IMR-90 (cell line): ENCODE measurements around the gene SH2D4B. TPM values are rescaled to one million over a fixed set of nuclear protein-coding genes. Genes with fewer than 3 reads are reported as not detected.

Experiments
- ATAC-seq: fragments of 200-7000 bp; cut with Tn5 transposase; 2 replicates; pipeline ENCODE4 v1.9.1; 2020; ENCODE audit warnings: low read depth, mild to moderate bottlenecking, moderate library complexity
- BruUV-seq: library from RNA; stranded (reverse); fragments of 400-500 nt; replicated peaks from 2 replicates; lab custom pipeline; 2021; lab: Mats Ljungman, UMichigan
- CTCF ChIA-PET: fragments of 300-600 bp; formaldehyde crosslinking; extraction: SDS; loops from one replicate; lab custom pipeline; 2021; ENCODE audit warnings: antibody characterized with exemption; lab: Yijun Ruan, JAX
- POLR2A ChIA-PET: fragments of 300-600 bp; sonication (Branson Sonifier 250); formaldehyde crosslinking; loops from one replicate; lab custom pipeline; 2022; ENCODE audit warnings: antibody characterized with exemption; ENCODE audit not compliant: unreplicated experiment; lab: Charles Lee
- DNase-seq: peaks from one replicate; pipeline ENCODE4 v3.0.0; 2013
- H2AFZ ChIP-seq: replicated peaks from 2 replicates; pipeline ENCODE3; 2013; ENCODE audit warnings: low read length, mild to moderate bottlenecking; ENCODE audit not compliant: poor library complexity
- H2AK5ac ChIP-seq: 2 replicates; pipeline ENCODE4 v1.6.1; 2013; ENCODE audit warnings: low read depth, low read length, inconsistent platforms
- H2AK9ac ChIP-seq: replicated peaks from 2 replicates; pipeline ENCODE3; 2013; ENCODE audit warnings: mild to moderate bottlenecking, low read depth, low read length, moderate library complexity; ENCODE audit not compliant: poor library complexity
- H2BK120ac ChIP-seq: 2 replicates; pipeline ENCODE4 v1.6.1; 2013; ENCODE audit warnings: low read depth, low read length, inconsistent platforms
- H2BK15ac ChIP-seq: 3 replicates; pipeline ENCODE4 v1.6.1; 2013; ENCODE audit warnings: low read depth, low read length, inconsistent platforms
- H2BK20ac ChIP-seq: 2 replicates; pipeline ENCODE4 v1.6.1; 2013; ENCODE audit warnings: low read depth, mild to moderate bottlenecking, inconsistent platforms, low read length, moderate library complexity
- H2BK5ac ChIP-seq: 2 replicates; pipeline ENCODE4 v1.6.1; 2013; ENCODE audit warnings: mild to moderate bottlenecking, low read depth, low read length, inconsistent platforms; ENCODE audit not compliant: poor library complexity, severe bottlenecking
- H3K14ac ChIP-seq: replicated peaks from 2 replicates; pipeline ENCODE4 v1.6.1; 2013; ENCODE audit warnings: low read depth, low read length, inconsistent platforms
- H3K18ac ChIP-seq: 2 replicates; pipeline ENCODE4 v1.6.1; 2013; ENCODE audit warnings: low read depth, low read length, control low read depth
- H3K23ac ChIP-seq: 2 replicates; pipeline ENCODE4 v1.6.1; 2013; ENCODE audit warnings: low read depth, low read length, inconsistent platforms
- H3K27ac ChIP-seq: 2 replicates; pipeline ENCODE4 v1.5.1; 2013; ENCODE audit warnings: mild to moderate bottlenecking, control low read depth, low read length; ENCODE audit not compliant: insufficient read depth
- H3K27me3 ChIP-seq: 2 replicates; pipeline ENCODE4 v1.6.1; 2013; ENCODE audit warnings: low read length; ENCODE audit not compliant: control insufficient read depth, insufficient read depth
- H3K36me3 ChIP-seq: 2 replicates; pipeline ENCODE4 v1.6.1; 2013; ENCODE audit warnings: low read length, mixed read lengths; ENCODE audit not compliant: control insufficient read depth, insufficient read depth
- H3K4ac ChIP-seq: 2 replicates; pipeline ENCODE4 v1.6.1; 2013; ENCODE audit warnings: low read depth, low read length, inconsistent platforms
- H3K4me1 ChIP-seq: 2 replicates; pipeline ENCODE4 v1.6.1; 2013; ENCODE audit warnings: low read length, mixed read lengths; ENCODE audit not compliant: control insufficient read depth, insufficient read depth
- H3K4me2 ChIP-seq: 2 replicates; pipeline ENCODE4 v1.6.1; 2013; ENCODE audit warnings: low read depth, mild to moderate bottlenecking, control low read depth, low read length, moderate library complexity
- H3K4me3 ChIP-seq: 2 replicates; pipeline ENCODE4 v1.5.1; 2013; ENCODE audit warnings: low read depth, mild to moderate bottlenecking, control low read depth, low read length, moderate library complexity; ENCODE audit not compliant: insufficient read depth
- H3K56ac ChIP-seq: 2 replicates; pipeline ENCODE4 v1.6.1; 2013; ENCODE audit warnings: low read length, inconsistent platforms; ENCODE audit not compliant: insufficient read depth; ENCODE audit errors: extremely low read depth
- H3K79me1 ChIP-seq, 2 experiments: 2 replicates each; pipeline ENCODE4 v1.6.1; 2013; ENCODE audit warnings: low read length in 2 of 2, inconsistent platforms in 1 of 2, low read depth in 1 of 2
- H3K9ac ChIP-seq: 2 replicates; pipeline ENCODE4 v1.6.1; 2013; ENCODE audit warnings: low read depth, low read length, control low read depth
- H3K9me1 ChIP-seq: 2 replicates; pipeline ENCODE4 v1.6.1; 2013; ENCODE audit warnings: low read length, inconsistent platforms; ENCODE audit not compliant: insufficient read depth
- H3K9me3 ChIP-seq: 2 replicates; pipeline ENCODE4 v1.6.1; 2013; ENCODE audit warnings: low read length; ENCODE audit not compliant: control insufficient read depth, insufficient read depth
- H4K20me1 ChIP-seq: 2 replicates; pipeline ENCODE4 v1.6.1; 2013; ENCODE audit warnings: low read length, inconsistent platforms; ENCODE audit not compliant: insufficient read depth
- H4K5ac ChIP-seq: 2 replicates; pipeline ENCODE4 v1.6.1; 2013; ENCODE audit warnings: mild to moderate bottlenecking, low read depth, low read length, control low read depth
- H4K8ac ChIP-seq, 2 experiments: 2 replicates each; pipeline ENCODE4 v1.6.1; 2013; ENCODE audit warnings: low read depth in 2 of 2, low read length in 2 of 2, control low read depth in 1 of 2, inconsistent platforms in 1 of 2
- H4K91ac ChIP-seq: 2 replicates; pipeline ENCODE4 v1.6.1; 2013; ENCODE audit warnings: low read depth, low read length, inconsistent platforms; ENCODE audit not compliant: insufficient read depth
- BHLHE40 ChIP-seq: fragments of 150-350 bp; IDR thresholded peaks from 2 replicates; pipeline ENCODE4 v1.6.1; 2016; ENCODE audit warnings: mild to moderate bottlenecking, low read depth, low read length
- CEBPB ChIP-seq: IDR thresholded peaks from 2 replicates; pipeline ENCODE4 v1.6.1; 2012; ENCODE audit warnings: low read depth, low read length, improper control_type of control experiment
- CHD1 ChIP-seq: IDR thresholded peaks from 2 replicates; pipeline ENCODE4 v1.6.1; 2012; ENCODE audit warnings: low read depth, low read length, improper control_type of control experiment
- CTCF ChIP-seq: conservative IDR thresholded peaks from 2 replicates; pipeline ENCODE4 v1.5.1; 2012; ENCODE audit warnings: mild to moderate bottlenecking, low read depth, low read length, improper control_type of control experiment
- ELK1 ChIP-seq: fragments of 150-350 bp; IDR thresholded peaks from 2 replicates; pipeline ENCODE4 v1.6.1; 2016; ENCODE audit warnings: low read depth, mild to moderate bottlenecking, low read length, moderate library complexity, borderline replicate concordance
- FOS ChIP-seq: fragments of 150-350 bp; IDR thresholded peaks from 2 replicates; pipeline ENCODE4 v1.6.1; 2016; ENCODE audit warnings: low read depth, low read length
- MAFK ChIP-seq: IDR thresholded peaks from 2 replicates; pipeline ENCODE4 v1.6.1; 2012; ENCODE audit warnings: low read depth, low read length, improper control_type of control experiment
- MAZ ChIP-seq: IDR thresholded peaks from 2 replicates; pipeline ENCODE4 v1.6.1; 2012; ENCODE audit warnings: low read depth, mild to moderate bottlenecking, low read length, improper control_type of control experiment, moderate library complexity, borderline replicate concordance
- MXI1 ChIP-seq: IDR thresholded peaks from 2 replicates; pipeline ENCODE4 v1.6.1; 2012; ENCODE audit warnings: low read depth, mild to moderate bottlenecking, low read length, moderate library complexity, borderline replicate concordance
- NFE2L2 ChIP-seq: fragments of 150-350 bp; IDR thresholded peaks from 2 replicates; pipeline ENCODE4 v1.6.1; 2016; ENCODE audit warnings: low read depth, mild to moderate bottlenecking, low read length
- POLR2A ChIP-seq: IDR thresholded peaks from 2 replicates; pipeline ENCODE4 v1.6.1; 2012; ENCODE audit warnings: mild to moderate bottlenecking, low read depth, low read length
- RAD21 ChIP-seq: IDR thresholded peaks from 2 replicates; pipeline ENCODE4 v1.6.1; 2012; ENCODE audit warnings: low read length, improper control_type of control experiment
- RCOR1 ChIP-seq: IDR thresholded peaks from 2 replicates; pipeline ENCODE4 v1.6.1; 2012; ENCODE audit warnings: mild to moderate bottlenecking, low read length, improper control_type of control experiment; ENCODE audit not compliant: insufficient replicate concordance
- RFX5 ChIP-seq: IDR thresholded peaks from 2 replicates; pipeline ENCODE4 v1.8.0; 2012; ENCODE audit warnings: low read depth, mild to moderate bottlenecking, low read length, moderate library complexity
- SMC3 ChIP-seq: fragments of 150-350 bp; IDR thresholded peaks from 2 replicates; pipeline ENCODE4 v1.6.1; 2016; ENCODE audit warnings: low read depth, mild to moderate bottlenecking, antibody characterized with exemption, low read length, moderate library complexity
- USF2 ChIP-seq: fragments of 150-350 bp; IDR thresholded peaks from 2 replicates; pipeline ENCODE4 v1.6.1; 2017; ENCODE audit warnings: mild to moderate bottlenecking, antibody characterized with exemption, low read length, low read depth
- WGBS, 2 experiments: methylation state at CpG; one replicate each; pipeline versions ENCODE4 v1.1.5 to v1.1.7; 2013; ENCODE audit warnings: missing lambda C conversion rate in 2 of 2; ENCODE audit not compliant: insufficient read length in 1 of 2; ENCODE audit errors: extremely low coverage in 2 of 2; 5-methylcytosine and 5-hydroxymethylcytosine counted together
- dilution Hi-C: fragments of 300-500 bp; cut with HindIII; formaldehyde crosslinking; loops from one replicate; pipeline ENCODE4 v1.14.3; 2018; ENCODE audit warnings: low sequenced_read_pairs; ENCODE audit not compliant: unreplicated experiment
- in situ Hi-C: fragments of 300-500 bp; cut with MboI; formaldehyde crosslinking; loops from 3 replicates; pipeline ENCODE4 v1.14.3; 2019; ENCODE audit warnings: low sequenced_read_pairs, inconsistent platforms, mixed read lengths
- intact Hi-C: fragments of 100-400 bp; cut with micrococcal nuclease; formaldehyde crosslinking; loops from 2 replicates; pipeline ENCODE4 v1.10.0; 2022
- polyA plus RNA-seq, 3 experiments: library from polyadenylated mRNA; depleted of rRNA; stranded (reverse); fragments of >200 nt; gene quantifications; 2 replicates each; pipeline ENCODE4 v1.2.3, GENCODE V29; 2012; ENCODE audit warnings: low replicate concordance in 1 of 3
- total RNA-seq: library from RNA; depleted of rRNA; stranded (reverse); fragments of >200 nt; gene quantifications from 2 replicates; pipeline ENCODE4 v1.2.3, GENCODE V29; 2012

SH2D4B gene
- total and polyA plus RNA-seq, 2 of the 4 experiments (the other 2 are of a cell fraction): not detected

GRCh38 chr10:80526218-80526617, 11.5 kb upstream of the SH2D4B start:
- intact Hi-C loops: no loop called here
- POLR2A ChIA-PET: no interaction called here

More at GRCh38 chr10:80526218-80526617, 11.5 kb upstream of the SH2D4B start:
- no TSS peak for BruUV-seq
- Histone ChIP-seq H3K14ac (no peak overlapping the region), H3K18ac (no peak overlapping the region), H3K36me3 (no peaks in the 10 kb centered on the region), H3K79me1 (no peaks in the 10 kb centered on the region), H2AK9ac (no peak overlapping the region), H2BK5ac (no peak overlapping the region), H2BK20ac (no peak overlapping the region), H4K8ac (no peak overlapping the region), H4K20me1 (no peaks in the 10 kb centered on the region), H3K4ac (no peak overlapping the region), H3K56ac (no peak overlapping the region), H2AFZ (no peak overlapping the region), H2BK15ac (no peak overlapping the region), H4K5ac (no peak overlapping the region), H4K91ac (no peak overlapping the region), H2BK120ac (no peak overlapping the region), H3K4me3 (no peak overlapping the region), H3K27ac (no peak overlapping the region), H3K9ac (no peak overlapping the region), H3K9me3 (no peaks in the 10 kb centered on the region), H3K9me1 (no peaks in the 10 kb centered on the region), H2AK5ac (no peak overlapping the region), H3K23ac (no peak overlapping the region), H3K4me2 (no peak overlapping the region), H3K27me3 (no peaks in the 10 kb centered on the region), H3K4me1 (no peaks in the 10 kb centered on the region)
- no CpG with 5 or more reads among the region's 2 CpGs for WGBS, 2 experiments
- TF ChIP-seq CHD1: no peak
- no peak for TF ChIP-seq RAD21
- TF ChIP-seq MAFK: no peak
- TF ChIP-seq CTCF: no peak
- no peak for TF ChIP-seq ELK1
- TF ChIP-seq SMC3: no peak
- TF ChIP-seq MXI1: no peak
- TF ChIP-seq MAZ: no peak
- TF ChIP-seq FOS: no peak
- no peak for TF ChIP-seq USF2
- no peak for TF ChIP-seq NFE2L2
- no peak for TF ChIP-seq POLR2A
- TF ChIP-seq BHLHE40: no peak
- TF ChIP-seq CEBPB: no peak
- no peak for TF ChIP-seq RFX5
- TF ChIP-seq RCOR1: no peak
- CTCF ChIA-PET: no interaction called here
- in situ Hi-C loops (no loop called here), dilution Hi-C loops (no loop called here)
- no peak for ATAC-seq
- DNase-seq: no peak
